Measurements from ENCODE around the gene PIF1.

Gene PIF1

DNA sequence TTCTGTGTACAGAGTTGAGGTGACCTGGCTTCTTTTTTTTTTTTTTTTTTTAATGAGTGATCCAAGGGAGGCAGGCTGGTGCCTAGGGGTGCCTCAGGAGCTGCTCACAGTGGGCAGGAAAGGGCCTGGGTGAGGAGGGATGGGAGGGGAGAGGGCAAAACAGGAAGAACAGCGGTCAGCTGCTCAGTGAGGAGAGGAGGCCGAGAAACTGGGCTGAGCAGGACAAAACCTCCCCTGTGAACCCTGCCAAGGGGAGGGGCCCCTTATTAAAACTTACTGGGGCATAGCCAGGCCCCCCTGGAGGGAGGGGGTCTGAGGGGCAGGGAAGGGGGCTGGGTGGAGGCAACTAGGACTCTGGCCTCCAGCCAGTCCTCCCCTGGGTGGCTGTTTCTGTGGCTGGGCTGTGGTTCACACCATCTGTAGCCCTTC lies 19.8 kb upstream of the PIF1 start:
- no peak overlapping the region; the same call in 1 of the 2 replicates for H3K27ac ChIP-seq (ENCODE audit: low read length)
- TF ChIP-seq EZH2 (optimal IDR thresholded peaks at IDR 0.05; ENCODE audit: low read depth, low read length) (no peak), EZH2phosphoT487 (IDR thresholded peaks at IDR 0.05; ENCODE audit: low read length) (no peak)
- TF ChIP-seq, protein P1, sequence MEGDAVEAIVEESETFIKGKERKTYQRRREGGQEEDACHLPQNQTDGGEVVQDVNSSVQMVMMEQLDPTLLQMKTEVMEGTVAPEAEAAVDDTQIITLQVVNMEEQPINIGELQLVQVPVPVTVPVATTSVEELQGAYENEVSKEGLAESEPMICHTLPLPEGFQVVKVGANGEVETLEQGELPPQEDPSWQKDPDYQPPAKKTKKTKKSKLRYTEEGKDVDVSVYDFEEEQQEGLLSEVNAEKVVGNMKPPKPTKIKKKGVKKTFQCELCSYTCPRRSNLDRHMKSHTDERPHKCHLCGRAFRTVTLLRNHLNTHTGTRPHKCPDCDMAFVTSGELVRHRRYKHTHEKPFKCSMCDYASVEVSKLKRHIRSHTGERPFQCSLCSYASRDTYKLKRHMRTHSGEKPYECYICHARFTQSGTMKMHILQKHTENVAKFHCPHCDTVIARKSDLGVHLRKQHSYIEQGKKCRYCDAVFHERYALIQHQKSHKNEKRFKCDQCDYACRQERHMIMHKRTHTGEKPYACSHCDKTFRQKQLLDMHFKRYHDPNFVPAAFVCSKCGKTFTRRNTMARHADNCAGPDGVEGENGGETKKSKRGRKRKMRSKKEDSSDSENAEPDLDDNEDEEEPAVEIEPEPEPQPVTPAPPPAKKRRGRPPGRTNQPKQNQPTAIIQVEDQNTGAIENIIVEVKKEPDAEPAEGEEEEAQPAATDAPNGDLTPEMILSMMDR (IDR thresholded peaks at IDR 0.05; ENCODE audit: low read length): no peak
- DNase-seq: no peak
- H3K4me3 ChIP-seq (ENCODE audit: low read length): no peak overlapping the region
- no peaks in the 10 kb centered on the region for H3K9me3 ChIP-seq (replicated peaks; ENCODE audit: insufficient read depth, low read length)
- H3K27me3 ChIP-seq (replicated peaks; ENCODE audit: insufficient read depth, low read length): no peaks in the 10 kb centered on the region
- H3F3A ChIP-seq (ENCODE audit: insufficient read depth, low read length): peaks cover 10% of the 10 kb centered on the region; the same call in 1 of the 2 replicates
- no peaks in the 10 kb centered on the region; the same call in 1 of the 2 replicates for H4K20me1 ChIP-seq (ENCODE audit: insufficient read depth, low read length)
- H3K9me2 ChIP-seq (replicated peaks; ENCODE audit: insufficient read depth, low read length): no peaks in the 10 kb centered on the region
- peaks cover 15% of the 10 kb centered on the region for H3K4me1 ChIP-seq (ENCODE audit: low read length)
- no peak overlapping the region for H2AFZ ChIP-seq (ENCODE audit: low read length)
- no peaks in the 10 kb centered on the region; the same call in 1 of the 2 replicates for H3K36me3 ChIP-seq (replicated peaks; ENCODE audit: insufficient read depth, low read length)
- peak overlapping the region; percentile 15; the same call in 1 of the 2 replicates for H3K4me2 ChIP-seq (ENCODE audit: low read depth, low read length)
- no peak overlapping the region for H3K9ac ChIP-seq (ENCODE audit: low read length)
- peaks cover 72% of the 10 kb centered on the region for H3K79me2 ChIP-seq (ENCODE audit: low read length)

DNA sequence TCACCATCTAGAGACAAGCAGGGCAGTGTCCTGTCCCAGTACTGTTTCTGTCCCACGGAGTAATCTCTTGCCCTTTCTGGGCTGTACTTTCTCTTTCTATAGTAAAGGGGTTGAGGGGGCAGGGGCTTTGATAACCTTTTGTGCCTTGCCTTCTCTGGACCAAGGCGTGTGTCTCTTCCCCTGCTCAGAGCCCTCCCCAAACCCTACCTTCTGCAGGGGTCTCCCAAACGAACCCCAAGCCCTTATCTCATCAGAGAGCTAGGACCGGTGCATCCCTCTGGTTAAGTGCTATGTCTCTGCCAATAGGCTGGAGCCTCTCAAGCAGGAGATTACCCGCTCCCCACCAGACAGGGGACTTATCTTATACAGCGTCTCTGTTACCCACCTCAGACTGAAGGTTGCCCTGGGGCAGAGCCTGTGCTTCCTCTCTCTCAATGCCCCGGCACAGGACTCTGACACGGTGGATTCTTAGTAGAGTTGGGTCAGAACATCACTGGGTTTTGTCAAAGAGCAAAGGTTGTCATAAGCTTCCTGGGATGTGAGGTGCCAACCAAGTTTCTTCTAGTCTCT lies 19.2 kb upstream of the PIF1 start:
- H3K9me3 ChIP-seq (replicated peaks; ENCODE audit: insufficient read depth, low read length): no peaks in the 10 kb centered on the region
- no peak overlapping the region for H2AFZ ChIP-seq (ENCODE audit: low read length)
- TF ChIP-seq, protein P1 (IDR thresholded peaks at IDR 0.05; ENCODE audit: low read length): no peak
- TF ChIP-seq EZH2phosphoT487 (IDR thresholded peaks at IDR 0.05; ENCODE audit: low read length) (no peak), EZH2 (optimal IDR thresholded peaks at IDR 0.05; ENCODE audit: low read depth, low read length) (no peak)
- peaks cover 15% of the 10 kb centered on the region for H3K4me1 ChIP-seq (ENCODE audit: low read length)
- peak overlapping the region; percentile 5; the same call in 1 of the 2 replicates for H3K27ac ChIP-seq (ENCODE audit: low read length)
- peak overlapping the region; percentile 96; the same call in 1 of the 2 replicates for H3K4me3 ChIP-seq (ENCODE audit: low read length)
- no peaks in the 10 kb centered on the region; the same call in 1 of the 2 replicates for H3K36me3 ChIP-seq (replicated peaks; ENCODE audit: insufficient read depth, low read length)
- peaks cover 72% of the 10 kb centered on the region for H3K79me2 ChIP-seq (ENCODE audit: low read length)
- peaks cover 10% of the 10 kb centered on the region; the same call in 1 of the 2 replicates for H3F3A ChIP-seq (ENCODE audit: insufficient read depth, low read length)
- no peak for DNase-seq
- no peaks in the 10 kb centered on the region for H3K27me3 ChIP-seq (replicated peaks; ENCODE audit: insufficient read depth, low read length)
- no peak overlapping the region; the same call in 1 of the 2 replicates for H3K9ac ChIP-seq (ENCODE audit: low read length)
- H3K4me2 ChIP-seq (ENCODE audit: low read depth, low read length): peak overlapping the region; percentile 99
- H4K20me1 ChIP-seq (ENCODE audit: insufficient read depth, low read length): no peaks in the 10 kb centered on the region; the same call in 1 of the 2 replicates
- H3K9me2 ChIP-seq (replicated peaks; ENCODE audit: insufficient read depth, low read length): no peaks in the 10 kb centered on the region

DNA sequence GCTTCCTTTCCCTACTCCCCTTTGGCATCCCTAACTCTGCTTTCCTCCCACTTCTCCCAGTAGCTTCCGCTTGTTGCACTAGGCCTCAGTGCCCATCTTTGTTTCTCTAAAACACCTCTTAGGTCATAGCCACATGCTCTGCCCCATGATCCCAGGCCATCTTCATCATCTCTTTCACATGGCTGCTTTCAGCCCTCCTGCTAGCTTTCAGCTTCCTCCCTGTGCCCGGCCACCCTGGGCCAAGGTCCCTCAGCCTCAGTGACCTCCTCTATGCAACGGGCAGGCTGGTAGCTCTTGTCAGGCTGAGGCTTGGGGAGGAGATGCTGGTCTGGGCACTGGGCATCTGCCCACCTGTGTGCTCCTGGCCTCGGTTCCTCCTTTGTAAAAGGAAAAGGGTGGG lies 18.5 kb upstream of the PIF1 start:
- no peaks in the 10 kb centered on the region for H3K36me3 ChIP-seq (replicated peaks; ENCODE audit: insufficient read depth, low read length)
- no peaks in the 10 kb centered on the region for H3K9me3 ChIP-seq (replicated peaks; ENCODE audit: insufficient read depth, low read length)
- no peak for DNase-seq
- TF ChIP-seq EZH2 (optimal IDR thresholded peaks at IDR 0.05; ENCODE audit: low read depth, low read length): no peak
- H4K20me1 ChIP-seq (ENCODE audit: insufficient read depth, low read length): no peaks in the 10 kb centered on the region; the same call in 1 of the 2 replicates
- no peaks in the 10 kb centered on the region for H3K9me2 ChIP-seq (replicated peaks; ENCODE audit: insufficient read depth, low read length)
- peaks cover 72% of the 10 kb centered on the region for H3K79me2 ChIP-seq (ENCODE audit: low read length)
- peak overlapping the region; percentile 23; the same call in 1 of the 2 replicates for H3K9ac ChIP-seq (ENCODE audit: low read length)
- H3K4me2 ChIP-seq (ENCODE audit: low read depth, low read length): peak overlapping the region; percentile 99
- no peaks in the 10 kb centered on the region for H3K27me3 ChIP-seq (replicated peaks; ENCODE audit: insufficient read depth, low read length)
- H2AFZ ChIP-seq (ENCODE audit: low read length): no peak overlapping the region
- peaks cover 15% of the 10 kb centered on the region for H3K4me1 ChIP-seq (ENCODE audit: low read length)
- H3F3A ChIP-seq (ENCODE audit: insufficient read depth, low read length): peaks cover 10% of the 10 kb centered on the region; the same call in 1 of the 2 replicates
- H3K4me3 ChIP-seq (ENCODE audit: low read length): peak overlapping the region; percentile 96
- H3K27ac ChIP-seq (ENCODE audit: low read length): peak overlapping the region; percentile 7; the same call in 1 of the 2 replicates

Measured in MM.1S (cell line).